Dedifferentiated amniotic fluid mesenchymal stem cell (primary cell): Measurements from ENCODE around the gene FAM43A.

Experiments used
- DNase-seq: peaks from one replicate; pipeline ENCODE4 v3.0.0-alpha.2; 2016; ENCODE audit errors: extremely low spot score

FAM43A gene, protein sequence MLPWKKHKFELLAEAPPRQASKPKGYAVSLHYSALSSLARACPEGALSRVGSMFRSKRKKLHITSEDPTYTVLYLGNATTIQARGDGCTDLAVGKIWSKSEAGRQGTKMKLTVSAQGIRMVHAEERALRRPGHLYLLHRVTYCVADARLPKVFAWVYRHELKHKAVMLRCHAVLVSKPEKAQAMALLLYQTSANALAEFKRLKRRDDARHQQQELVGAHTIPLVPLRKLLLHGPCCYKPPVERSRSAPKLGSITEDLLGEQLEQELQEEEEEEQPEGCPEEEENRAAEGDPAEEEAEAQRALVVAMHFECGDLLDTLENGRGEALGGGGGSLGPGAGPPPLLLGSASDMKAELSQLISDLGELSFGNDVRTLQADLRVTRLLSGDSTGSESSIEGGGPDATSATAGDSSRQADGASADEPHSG

DNA sequence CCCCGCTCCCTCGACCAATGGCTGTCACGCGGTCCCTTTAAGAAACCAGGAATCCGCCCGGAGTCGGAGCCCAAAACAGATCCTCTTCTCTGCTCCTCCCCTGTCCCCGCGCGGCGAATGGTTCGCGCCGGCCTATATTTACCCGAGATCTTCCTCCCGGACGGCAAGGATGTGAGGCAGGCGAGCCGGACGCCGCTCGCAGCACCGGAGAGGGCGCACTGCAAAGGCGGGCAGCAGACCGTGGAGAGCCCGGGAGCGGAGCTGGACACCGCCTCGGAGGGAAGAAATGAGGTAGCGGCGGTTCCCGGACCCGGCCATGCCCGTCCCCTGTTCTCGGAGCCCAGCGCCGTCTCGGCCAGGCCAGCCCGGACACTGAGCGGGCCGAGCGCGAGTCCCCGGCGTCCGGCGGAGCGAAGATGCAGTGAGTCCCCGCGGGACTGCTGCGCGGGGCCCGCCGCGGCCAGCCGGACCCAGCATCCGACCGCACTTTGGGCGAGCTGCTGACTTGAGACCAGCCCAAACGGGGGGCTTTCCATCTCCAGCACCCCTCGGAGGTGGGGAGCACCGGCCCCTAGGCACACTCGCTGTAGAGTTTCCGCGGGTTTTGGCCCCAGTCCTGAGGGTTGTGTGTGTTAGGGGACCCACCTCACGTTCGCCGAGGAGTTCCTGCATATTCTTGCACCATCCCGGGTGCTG lies at the start of gene FAM43A:
TSS of gene FAM43A (plus strand) at position 166 of the 696 bp plus-strand sequence. CDS start 944 bp downstream, outside the sequence.
- DNase-seq, result peak; percentile 95

DNA sequence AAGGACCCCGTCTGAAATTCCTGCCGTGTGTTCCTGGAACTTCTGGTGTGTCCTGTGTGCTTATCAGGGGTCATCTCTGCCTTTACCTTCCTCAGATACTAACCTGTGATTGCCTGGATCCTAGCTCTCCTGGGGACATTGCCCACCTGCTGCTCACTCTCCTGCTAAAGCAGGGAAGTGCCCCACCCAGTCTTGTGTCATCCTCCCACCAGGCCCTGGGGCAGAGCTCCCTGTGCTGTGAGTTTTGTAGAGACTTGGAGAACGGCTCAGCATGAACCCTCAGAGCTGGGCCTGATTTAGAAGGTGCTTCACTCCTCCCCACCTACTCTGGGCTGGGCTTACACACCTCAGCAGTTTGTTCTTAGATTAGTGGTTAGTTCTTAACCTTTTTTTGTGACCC lies 48.6 kb upstream of the FAM43A start:
- no peak for DNase-seq

DNA sequence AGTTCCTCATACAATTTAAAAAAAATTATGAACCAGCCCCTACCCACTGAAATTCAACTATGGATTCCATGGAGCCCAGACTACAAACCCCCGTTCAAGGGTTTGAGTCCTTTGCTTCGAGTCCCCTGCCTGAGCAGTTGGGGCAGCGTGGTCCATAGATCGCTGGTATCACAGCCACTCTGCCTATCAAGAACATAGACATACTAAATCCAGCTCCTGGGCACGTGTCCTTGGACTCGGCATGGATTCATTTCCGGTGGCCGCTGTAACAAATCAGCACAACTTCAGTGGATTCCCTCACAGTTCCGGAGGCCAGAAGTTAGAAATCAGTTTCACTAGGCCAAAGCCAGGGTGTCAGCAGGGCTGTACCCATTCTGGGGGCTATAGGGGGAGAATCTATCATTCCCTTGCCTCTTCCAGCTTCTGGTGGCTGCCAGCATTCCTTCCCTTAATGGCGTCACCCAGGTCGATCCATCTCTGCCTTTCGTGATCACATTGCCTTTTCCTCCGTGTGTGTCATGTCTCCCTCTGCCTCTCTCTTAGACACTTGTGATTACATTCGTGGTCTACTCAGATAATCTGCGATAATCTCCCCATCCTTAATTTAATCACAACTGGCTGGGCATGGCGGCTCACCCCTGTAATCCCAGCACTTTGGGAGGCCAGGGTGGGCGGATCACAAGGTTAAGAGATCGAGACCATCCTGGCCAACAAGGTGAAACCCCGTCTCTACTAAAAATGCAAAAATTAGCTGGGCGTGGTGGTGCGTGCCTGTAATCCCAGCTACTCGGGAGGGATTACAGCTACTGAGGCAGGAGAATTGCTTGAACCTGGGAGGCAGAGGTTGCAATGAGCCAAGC lies 47.9 kb upstream of the FAM43A start:
- no peak for DNase-seq

GRCh38 chr3:194638991-194639605 lies 46.6 kb upstream of the FAM43A start:
- no peak for DNase-seq

- no peak for DNase-seq
Measured at GRCh38 chr3:194640829-194641228, 44.9 kb upstream of the FAM43A start.

DNA sequence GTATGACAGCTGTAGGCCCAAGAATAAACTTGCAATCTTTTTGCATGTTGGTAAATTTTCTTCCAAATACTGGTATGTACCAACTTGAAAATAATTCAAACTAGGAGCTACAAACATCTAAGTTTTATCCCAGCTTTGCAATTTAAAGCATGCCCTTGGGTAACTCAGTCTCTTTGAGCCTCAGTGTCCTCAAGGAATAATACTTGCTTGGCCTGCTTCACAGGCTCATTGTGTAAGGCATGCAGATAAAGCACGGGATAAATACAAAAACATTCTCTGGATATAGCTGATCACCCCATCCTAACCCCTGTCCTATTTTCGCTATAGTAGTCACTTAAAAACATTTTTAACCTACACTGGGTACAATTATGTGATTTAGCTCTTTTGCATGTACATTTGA lies 42.9 kb upstream of the FAM43A start:
- no peak for DNase-seq

DNA sequence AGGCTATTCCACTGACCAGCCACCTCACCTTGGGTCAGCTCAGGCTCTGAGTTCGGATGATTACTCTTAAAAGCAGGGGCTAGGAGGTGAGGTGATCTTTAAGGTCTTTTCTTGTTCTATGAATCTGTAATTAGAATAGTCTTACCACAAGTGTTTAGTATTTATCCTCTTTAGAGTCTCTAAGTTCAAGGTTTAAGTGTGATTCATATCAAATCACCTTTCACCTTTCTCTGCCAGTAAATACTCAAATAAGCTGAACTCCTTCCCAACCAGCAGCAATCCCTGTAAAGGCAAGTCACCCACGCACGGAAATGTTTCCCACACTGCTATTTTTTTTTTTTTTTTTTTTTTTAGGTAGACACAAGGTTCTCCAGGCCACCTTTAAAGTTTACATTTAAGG lies 37.9 kb upstream of the FAM43A start:
- DNase-seq, result no peak

- DNase-seq, result no peak
Measured at GRCh38 chr3:194654443-194654842, 31.2 kb upstream of the FAM43A start.

DNA sequence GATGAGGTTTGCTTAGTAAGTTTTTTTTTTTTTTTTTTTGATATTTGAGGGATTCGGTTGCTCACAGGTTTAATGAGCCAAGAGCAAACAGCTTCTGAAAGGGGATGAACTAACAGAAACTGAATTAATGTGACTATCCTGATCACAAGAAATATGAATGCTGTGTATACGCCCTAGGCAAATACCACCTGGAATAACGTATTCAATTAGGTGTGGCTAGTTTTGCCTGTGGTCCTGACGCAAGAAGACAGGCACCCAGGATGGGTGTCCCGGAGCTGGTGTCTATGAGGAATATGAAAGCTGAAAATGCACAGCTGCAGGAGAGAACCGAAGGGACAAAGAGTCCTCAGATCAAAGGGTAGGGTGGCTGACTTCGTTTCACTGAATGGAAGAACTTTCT lies 28.2 kb upstream of the FAM43A start:
- DNase-seq, result no peak

- no peak for DNase-seq
Measured at GRCh38 chr3:194658477-194659242, 27.0 kb upstream of the FAM43A start.

GRCh38 chr3:194659778-194660177 lies 25.9 kb upstream of the FAM43A start:
- DNase-seq, result no peak

DNA sequence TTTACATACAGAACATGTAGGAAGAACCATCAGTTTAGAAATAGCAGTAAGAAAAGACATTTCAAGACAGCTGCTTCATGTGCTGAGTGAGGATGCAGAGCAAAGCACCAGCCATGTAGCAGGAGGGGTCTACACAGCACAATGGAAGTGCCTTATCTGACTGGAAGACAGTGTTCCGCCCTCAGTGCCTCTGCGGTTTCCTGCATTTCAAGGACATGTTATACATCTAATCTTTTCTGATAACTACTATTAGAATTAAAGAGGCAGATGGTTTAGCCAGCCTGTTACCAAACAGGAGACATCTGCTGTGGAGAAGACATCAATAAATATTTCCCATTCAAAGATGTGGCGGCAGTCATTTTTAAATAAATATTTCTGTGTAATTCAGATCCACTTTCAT lies 24.3 kb upstream of the FAM43A start:
- no peak for DNase-seq

GRCh38 chr3:194661946-194662345 lies 23.7 kb upstream of the FAM43A start:
- no peak for DNase-seq

GRCh38 chr3:194664857-194665256 lies 20.8 kb upstream of the FAM43A start:
- no peak for DNase-seq

- DNase-seq, result no peak
Measured at GRCh38 chr3:194667363-194667762, 18.3 kb upstream of the FAM43A start.

GRCh38 chr3:194671511-194671899 lies 14.2 kb upstream of the FAM43A start:
- peak; percentile 45 for DNase-seq

DNA sequence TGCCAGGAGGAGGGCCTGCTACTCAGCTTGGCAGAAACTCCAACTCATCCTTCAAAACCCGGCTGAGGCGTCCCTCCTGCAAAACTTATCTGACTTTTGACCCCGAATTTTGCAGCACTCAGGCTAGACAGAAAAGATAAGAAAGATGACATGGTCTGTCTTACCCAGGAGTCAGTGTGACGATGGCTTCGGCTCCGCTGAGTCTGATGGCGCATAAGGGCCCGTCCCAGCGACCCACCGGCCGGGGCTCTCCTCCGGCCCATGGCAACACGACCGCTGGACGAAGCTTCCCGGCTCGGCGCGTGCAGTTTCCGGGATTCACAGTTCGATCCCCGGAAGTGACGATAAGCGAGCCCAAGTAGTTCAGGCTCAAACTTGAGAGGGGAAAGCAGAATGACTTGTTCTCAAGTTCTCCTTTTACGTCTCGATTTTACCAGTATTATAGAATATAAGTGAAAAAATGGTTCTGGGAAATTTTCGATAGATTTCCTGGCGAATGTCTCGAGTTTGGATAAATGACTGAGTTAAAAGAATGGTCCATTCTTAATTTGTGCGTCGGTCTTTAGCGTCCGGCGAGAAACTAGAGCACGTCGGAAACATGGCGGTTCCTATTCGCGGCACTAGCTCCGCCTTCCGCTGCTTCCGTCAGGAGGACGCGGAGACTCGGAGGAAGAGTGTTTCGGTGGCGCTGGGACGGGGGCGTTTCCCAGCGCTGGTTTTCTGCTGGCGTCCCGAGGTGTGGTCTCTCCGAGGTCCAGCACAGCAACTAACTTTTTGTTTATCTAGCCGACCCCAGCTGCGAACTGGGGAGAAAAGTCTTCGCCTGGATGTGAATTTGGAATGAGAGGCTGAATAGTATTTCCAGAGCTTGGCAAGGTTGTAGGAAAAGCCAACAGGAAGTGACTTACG lies 13.5 kb upstream of the FAM43A start, which contains the start of gene LSG1:
TSS of gene LSG1 (minus strand) at position 292 of the 909 bp plus-strand sequence. CDS start at position 263, 29 bp downstream.
- peak; percentile 98 for DNase-seq

- no peak for DNase-seq
Measured at GRCh38 chr3:194672876-194673275, 12.8 kb upstream of the FAM43A start.

DNA sequence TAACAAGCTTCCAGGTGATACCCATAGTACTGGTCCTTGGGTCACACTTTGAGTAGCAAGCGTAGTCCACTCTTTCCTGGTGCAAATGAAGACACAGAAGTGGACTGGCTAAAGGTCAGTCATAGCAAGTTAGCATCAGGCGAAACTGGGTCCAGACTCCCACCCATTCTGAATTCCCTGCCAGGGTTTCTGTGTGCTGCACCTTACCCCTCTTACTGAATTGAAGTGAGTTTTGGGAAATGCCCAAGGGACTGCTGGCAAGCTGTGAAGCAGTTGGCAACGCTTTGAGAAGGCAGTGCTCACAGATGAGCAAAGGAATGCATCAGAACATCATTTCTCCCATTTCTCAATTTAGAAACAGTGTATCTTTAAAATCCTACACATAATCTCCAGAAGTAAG lies 11.9 kb upstream of the FAM43A start:
- DNase-seq, result no peak
